Measurements from ENCODE around the gene EPS15.

The EPS15 gene

GRCh38 chr1:51311826-51312225 lies 207.2 kb downstream of the EPS15 start:
- no peak for DNase-seq

DNA sequence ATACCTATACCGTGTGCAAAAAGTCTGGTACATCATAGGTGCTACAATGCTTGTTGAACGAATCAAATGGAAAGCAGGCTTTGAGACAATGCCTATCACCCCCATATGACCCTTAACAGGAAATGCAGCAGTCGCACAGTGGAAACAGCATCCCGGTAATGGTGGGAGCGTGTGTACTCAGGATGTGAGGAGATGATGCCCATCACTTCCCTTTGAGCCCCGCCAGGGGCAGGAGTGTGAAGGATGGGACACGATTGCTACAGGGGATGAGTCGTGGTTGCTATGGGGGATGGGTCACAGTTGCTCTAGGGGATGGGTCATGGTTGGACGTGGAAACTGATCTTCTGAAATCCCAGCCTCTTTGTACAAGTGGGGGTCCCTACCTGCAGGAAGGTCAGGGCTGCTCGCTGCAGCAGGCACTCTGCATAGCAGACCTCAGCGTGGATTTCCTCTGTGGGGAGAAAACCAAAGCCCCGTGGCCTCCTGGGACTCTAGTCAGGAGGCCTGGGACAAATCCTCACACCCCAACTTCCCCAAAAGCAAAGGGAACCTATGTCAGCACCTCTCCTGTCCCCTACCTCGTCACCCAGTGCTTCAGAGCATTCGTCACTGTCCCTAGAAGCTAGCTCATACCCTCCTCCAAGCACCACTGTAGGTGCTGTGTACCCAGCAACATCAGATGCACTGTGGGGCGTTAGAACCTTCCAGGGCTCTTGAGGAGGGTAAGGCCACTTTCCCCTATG lies 208.0 kb downstream of the EPS15 start:
- DNase-seq, result no peak

DNA sequence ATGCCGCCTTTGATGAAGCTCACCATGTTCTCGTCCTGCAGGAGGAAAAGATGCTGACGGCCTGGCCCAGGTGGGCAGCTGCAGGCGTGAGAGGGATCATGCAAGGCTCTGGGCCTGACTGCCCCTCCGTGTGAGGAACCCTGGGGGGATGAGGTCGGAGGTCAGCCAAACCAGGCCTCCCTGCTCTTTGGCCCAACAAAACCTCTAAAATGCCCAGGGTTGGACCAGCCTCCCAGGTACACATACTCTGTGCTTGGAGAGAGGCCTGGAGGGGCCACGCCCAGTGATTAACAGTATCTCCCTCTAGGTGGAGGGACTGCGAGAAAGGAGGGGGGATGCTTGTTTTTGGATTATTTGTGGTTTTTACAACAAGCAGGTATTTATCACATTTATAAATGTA lies 209.8 kb downstream of the EPS15 start:
- DNase-seq, result no peak

- DNase-seq, result no peak
Observed at GRCh38 chr1:51308636-51309035, 210.4 kb downstream of the EPS15 start.

DNA sequence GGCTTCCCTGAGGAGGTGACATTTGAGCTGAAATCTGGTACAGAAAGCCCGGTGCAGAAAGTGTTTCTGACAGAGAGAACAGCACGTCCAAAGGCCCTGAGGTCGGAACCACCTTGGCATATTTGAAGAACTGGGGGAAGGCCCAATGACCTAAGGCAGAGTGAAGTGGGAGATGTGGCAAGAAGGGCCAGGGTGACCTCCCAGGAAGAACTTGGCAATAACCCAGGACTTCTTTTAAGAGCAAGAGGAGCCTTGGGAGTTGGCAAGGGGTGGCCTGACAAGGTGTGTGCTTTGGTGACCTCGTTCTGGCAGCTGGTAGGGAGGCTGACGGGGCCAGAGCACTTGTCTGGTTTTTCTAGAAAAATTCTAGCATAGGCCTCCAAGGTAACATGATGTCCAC lies 212.1 kb downstream of the EPS15 start:
- DNase-seq, result no peak

- DNase-seq, result no peak
Observed at GRCh38 chr1:51305371-51305823, 213.7 kb downstream of the EPS15 start.

- no peak for DNase-seq
Observed at GRCh38 chr1:51304360-51304759, 214.7 kb downstream of the EPS15 start.

Data from activated T-cell treated with anti-CD3 and anti-CD28 coated beads, Interleukin-2, amount 50 U/mL, for 1 hour (primary cell).